ENCODE measurements around the gene DPH3.

Gene DPH3

DNA sequence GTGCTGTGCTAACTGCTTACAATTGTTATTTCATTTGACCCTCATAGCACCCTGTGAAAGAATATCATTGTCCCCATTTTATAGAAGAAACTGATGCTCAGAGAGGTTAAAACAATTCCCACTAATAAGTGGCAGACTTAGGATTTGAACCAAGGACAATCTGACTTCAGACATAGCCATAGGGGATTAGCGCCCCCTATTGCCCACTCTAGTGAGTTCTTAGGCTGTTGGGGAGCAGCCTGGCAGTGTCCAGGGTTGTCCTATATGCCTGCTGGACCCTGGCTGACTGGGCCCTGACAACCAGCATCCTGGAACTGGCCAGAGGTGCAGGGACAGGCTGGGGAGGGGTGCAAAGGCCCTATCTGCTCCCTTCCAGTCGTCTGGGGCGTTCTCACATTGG lies 15.4 kb downstream of the DPH3 start:
- TF ChIP-seq ZFX (IDR thresholded peaks at IDR 0.05) (no peak), CTCF (conservative IDR thresholded peaks at IDR 0.05) (peak; percentile 50)
- no peak overlapping the region for H3K27ac ChIP-seq

- TF ChIP-seq ZFX (IDR thresholded peaks at IDR 0.05) (no peak), CTCF (conservative IDR thresholded peaks at IDR 0.05) (no peak)
- no peak overlapping the region for H3K27ac ChIP-seq
Observed at GRCh38 chr3:16248556-16248955, 16.2 kb downstream of the DPH3 start.

- no peak overlapping the region for H3K27ac ChIP-seq
- TF ChIP-seq ZFX (IDR thresholded peaks at IDR 0.05) (no peak), CTCF (conservative IDR thresholded peaks at IDR 0.05) (peak; percentile 93)
Observed at GRCh38 chr3:16247282-16248061, 17.3 kb downstream of the DPH3 start.

DNA sequence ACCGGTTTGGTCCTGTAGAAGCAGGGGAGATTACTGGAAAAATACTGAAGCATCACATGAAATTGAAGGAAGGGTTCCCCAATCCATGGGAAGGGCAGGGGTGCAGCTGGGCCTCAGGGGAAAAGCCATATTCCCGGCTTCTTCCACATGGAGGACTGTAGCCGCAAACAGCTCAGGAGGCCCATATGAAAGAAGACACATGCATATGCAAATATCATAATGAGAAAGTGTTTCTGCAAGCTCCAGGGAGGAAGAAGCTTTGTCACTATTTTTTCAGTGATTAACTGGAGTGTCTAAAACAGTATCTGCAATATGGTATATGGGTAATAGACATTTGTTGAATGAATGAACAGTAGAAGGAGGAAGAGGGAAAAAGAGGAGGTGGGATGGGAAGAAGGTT lies 19.1 kb downstream of the DPH3 start:
- TF ChIP-seq CTCF (conservative IDR thresholded peaks at IDR 0.05) (no peak), ZFX (IDR thresholded peaks at IDR 0.05) (no peak)

DNA sequence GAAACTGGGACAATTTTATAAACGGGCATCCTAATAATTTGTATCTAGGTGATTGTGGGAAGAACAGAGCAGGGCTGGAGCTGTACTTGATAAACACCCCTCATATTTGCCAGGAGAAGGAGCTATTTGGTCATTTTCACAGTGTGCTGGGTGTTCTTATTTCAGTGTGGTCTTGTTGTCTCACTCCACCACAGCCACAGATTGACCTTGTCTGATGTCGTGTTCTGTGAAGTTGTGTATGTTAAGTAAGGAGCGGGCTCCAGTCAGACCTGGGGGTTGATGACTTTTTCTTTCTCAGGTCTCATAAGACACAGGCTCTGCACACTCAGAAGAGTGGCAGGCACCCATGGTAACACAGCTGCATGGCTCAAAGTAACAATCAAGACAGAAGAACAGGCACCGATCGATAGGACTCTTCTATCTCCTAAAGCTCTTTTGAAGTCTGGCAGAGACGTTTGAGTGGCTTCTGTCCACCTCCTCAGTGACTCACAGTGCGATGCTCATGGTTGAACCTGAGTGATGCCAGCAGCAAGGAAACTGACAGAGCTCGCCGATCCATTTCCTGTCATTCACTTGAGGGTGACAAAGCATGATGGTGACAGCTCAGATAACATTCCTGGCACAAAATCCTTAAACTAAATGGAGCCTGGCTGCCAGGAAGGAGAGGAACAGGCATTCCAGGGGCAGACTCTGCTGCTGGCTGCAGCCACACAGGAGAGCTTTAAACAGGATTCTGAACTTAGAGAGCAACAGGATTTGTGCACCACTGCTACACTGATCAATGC lies 20.8 kb downstream of the DPH3 start:
- H3K27ac ChIP-seq, result no peak overlapping the region
- TF ChIP-seq CTCF (conservative IDR thresholded peaks at IDR 0.05) (no peak), ZFX (IDR thresholded peaks at IDR 0.05) (no peak)

More for the DNA sequence above, 19.1 kb downstream of the DPH3 start:
- H3K27ac ChIP-seq, result no peak overlapping the region

GRCh38 chr3:16242177-16242576 lies 22.6 kb downstream of the DPH3 start:
- H3K27ac ChIP-seq, result no peak overlapping the region
- TF ChIP-seq ZFX (IDR thresholded peaks at IDR 0.05) (no peak), CTCF (conservative IDR thresholded peaks at IDR 0.05) (no peak)

- no peak for TF ChIP-seq CTCF (conservative IDR thresholded peaks at IDR 0.05)
- TF ChIP-seq ZFX (IDR thresholded peaks at IDR 0.05), result no peak
- H3K27ac ChIP-seq, result no peak overlapping the region
Observed at GRCh38 chr3:16241225-16241624, 23.5 kb downstream of the DPH3 start.
